ENCODE measurements around the gene PDIA2. TPM values are rescaled to one million over a fixed set of nuclear protein-coding genes. Genes with fewer than 3 reads are reported as not detected.

The PDIA2 gene
- total RNA-seq, 3 donors from 2014 or later: 0.23 to 2.8 (median 1.3) TPM

DNA sequence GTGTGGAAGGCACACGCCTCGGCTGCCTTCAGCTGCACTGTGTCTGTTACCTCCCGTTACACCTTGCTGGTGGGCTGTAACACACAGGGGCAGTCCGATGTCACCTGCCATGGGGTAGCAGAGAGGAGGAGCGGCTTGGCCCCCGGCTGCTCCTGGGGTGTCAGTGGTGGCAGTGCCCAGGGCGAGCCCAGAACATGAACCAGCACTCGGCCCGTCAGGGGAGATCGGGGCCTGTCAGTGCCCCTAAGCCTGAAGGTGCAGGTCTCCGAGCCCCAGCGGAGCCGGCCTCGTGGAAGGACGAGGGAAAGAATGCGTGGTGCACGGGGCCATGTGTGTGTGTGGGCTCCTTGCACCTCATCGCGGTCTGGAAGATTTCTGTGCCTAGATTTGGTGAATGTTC is 22.6 kb upstream of the PDIA2 start:
- DNase-seq (no peak), ATAC-seq (no peak)
- intact Hi-C loops (cut with DNase I, micrococcal nuclease): no loop called here
- H3K36me3 ChIP-seq (ENCODE audit: low read depth): no peaks in the 10 kb centered on the region
- H3K4me3 ChIP-seq: no peak overlapping the region
- H3K4me1 ChIP-seq (ENCODE audit: low read depth): no peaks in the 10 kb centered on the region
- TF ChIP-seq, protein P1, sequence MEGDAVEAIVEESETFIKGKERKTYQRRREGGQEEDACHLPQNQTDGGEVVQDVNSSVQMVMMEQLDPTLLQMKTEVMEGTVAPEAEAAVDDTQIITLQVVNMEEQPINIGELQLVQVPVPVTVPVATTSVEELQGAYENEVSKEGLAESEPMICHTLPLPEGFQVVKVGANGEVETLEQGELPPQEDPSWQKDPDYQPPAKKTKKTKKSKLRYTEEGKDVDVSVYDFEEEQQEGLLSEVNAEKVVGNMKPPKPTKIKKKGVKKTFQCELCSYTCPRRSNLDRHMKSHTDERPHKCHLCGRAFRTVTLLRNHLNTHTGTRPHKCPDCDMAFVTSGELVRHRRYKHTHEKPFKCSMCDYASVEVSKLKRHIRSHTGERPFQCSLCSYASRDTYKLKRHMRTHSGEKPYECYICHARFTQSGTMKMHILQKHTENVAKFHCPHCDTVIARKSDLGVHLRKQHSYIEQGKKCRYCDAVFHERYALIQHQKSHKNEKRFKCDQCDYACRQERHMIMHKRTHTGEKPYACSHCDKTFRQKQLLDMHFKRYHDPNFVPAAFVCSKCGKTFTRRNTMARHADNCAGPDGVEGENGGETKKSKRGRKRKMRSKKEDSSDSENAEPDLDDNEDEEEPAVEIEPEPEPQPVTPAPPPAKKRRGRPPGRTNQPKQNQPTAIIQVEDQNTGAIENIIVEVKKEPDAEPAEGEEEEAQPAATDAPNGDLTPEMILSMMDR (IDR thresholded peaks at IDR 0.05): no peak
- no peaks in the 10 kb centered on the region for H3K9me3 ChIP-seq

DNA sequence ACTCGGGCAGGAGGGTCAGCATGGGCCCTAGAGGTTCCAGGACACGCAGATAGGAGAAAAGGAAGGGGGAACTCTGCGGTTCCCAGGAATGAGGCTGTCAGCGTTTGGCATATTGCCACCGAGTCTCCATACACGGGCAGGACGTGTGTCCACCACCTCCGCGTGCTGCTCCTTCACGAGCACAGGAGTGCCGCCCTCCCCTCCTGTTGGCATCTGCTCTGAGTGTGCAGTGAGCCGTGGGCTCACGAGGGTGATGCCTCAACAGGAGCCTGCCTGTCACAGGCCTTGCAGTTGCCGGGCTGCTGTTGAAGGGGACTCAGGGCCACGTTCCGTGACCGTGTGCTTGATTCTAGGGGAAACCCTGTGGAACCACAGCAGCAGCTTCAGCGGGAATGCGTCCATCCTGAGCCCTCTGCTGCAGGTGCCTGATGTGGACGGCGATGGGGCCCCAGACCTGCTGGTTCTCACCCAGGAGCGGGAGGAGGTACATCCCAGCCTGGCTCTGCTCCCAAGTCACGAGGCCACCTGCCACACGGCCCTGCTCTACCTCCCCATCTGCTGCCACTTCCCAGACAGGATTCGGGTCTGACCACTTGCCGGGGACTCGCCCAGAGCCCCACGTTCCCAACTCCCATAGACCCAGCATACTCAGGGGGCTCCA is 21.8 kb upstream of the PDIA2 start:
- Histone ChIP-seq H3K4me3 (no peak overlapping the region), H3K4me1 (ENCODE audit: low read depth) (no peaks in the 10 kb centered on the region), H3K9me3 (no peaks in the 10 kb centered on the region), H3K36me3 (ENCODE audit: low read depth) (no peaks in the 10 kb centered on the region)
- ATAC-seq (no peak), DNase-seq (no peak)
- intact Hi-C loops (cut with DNase I, micrococcal nuclease): no loop called here
- TF ChIP-seq, protein P1 (IDR thresholded peaks at IDR 0.05): no peak

DNA sequence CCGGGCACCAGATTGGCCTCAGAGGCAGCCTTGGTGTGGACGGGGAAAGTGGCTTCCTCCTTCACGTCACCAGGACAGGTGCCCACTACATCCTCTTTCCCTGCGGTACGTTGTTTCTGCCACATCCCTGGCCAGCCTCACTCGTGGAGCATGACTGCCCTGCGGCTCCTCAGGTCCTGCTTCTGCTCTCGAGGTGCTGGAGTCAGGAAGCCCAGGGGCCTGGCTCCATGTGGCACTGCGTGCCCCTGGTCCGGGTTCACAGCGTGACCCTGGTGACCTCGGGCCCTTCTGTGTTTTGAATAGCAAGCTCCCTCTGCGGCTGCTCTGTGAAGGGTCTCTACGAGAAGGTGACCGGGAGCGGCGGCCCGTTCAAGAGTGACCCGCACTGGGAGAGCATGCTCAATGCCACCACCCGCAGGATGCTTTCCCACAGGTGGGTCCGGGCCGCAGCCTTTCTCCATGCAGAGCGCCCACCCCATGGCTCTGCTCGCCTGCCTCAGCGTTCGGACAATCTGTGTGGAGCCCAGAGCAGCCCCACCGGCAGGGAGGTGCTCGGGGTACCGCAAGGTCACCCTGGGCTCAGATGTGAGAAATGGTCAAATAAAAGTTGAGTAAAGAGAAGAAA is 20.7 kb upstream of the PDIA2 start:
- Histone ChIP-seq H3K4me1 (ENCODE audit: low read depth) (no peaks in the 10 kb centered on the region), H3K9me3 (no peaks in the 10 kb centered on the region), H3K4me3 (no peak overlapping the region), H3K36me3 (ENCODE audit: low read depth) (no peaks in the 10 kb centered on the region)
- ATAC-seq (no peak), DNase-seq (no peak)
- TF ChIP-seq, protein P1 (IDR thresholded peaks at IDR 0.05): no peak
- intact Hi-C loops (cut with DNase I, micrococcal nuclease): no loop called here

DNA sequence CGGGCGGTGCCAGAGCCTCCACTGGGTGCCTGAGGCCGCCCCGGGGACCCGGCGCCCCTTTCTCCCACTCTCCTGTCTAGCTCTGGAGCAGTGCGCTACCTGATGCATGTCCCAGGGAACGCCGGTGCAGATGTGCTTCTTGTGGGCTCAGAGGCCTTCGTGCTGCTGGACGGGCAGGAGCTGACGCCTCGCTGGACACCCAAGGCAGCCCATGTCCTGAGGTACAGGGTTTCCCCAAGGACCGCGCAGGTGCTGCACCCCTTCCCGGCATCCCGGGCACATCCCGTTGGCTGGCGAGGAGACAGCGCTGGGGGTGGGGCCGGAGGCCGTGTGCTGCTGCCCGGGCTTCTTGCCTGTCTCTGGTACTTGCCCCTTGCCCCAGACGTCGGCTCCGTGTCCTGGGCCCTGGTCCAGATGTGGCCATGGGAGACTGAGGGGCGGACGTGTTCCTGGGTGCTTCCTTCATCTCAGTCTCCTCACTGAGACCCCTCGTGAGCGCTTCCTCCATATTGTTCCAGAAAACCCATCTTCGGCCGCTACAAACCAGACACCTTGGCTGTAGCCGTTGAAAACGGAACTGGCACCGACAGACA is 19.7 kb upstream of the PDIA2 start:
- TF ChIP-seq, protein P1 (IDR thresholded peaks at IDR 0.05): no peak
- DNase-seq (no peak), ATAC-seq (no peak)
- intact Hi-C loops (cut with DNase I, micrococcal nuclease): no loop called here
- Histone ChIP-seq H3K4me1 (ENCODE audit: low read depth) (no peaks in the 10 kb centered on the region), H3K9me3 (no peaks in the 10 kb centered on the region), H3K36me3 (ENCODE audit: low read depth) (no peaks in the 10 kb centered on the region), H3K4me3 (no peak overlapping the region)

DNA sequence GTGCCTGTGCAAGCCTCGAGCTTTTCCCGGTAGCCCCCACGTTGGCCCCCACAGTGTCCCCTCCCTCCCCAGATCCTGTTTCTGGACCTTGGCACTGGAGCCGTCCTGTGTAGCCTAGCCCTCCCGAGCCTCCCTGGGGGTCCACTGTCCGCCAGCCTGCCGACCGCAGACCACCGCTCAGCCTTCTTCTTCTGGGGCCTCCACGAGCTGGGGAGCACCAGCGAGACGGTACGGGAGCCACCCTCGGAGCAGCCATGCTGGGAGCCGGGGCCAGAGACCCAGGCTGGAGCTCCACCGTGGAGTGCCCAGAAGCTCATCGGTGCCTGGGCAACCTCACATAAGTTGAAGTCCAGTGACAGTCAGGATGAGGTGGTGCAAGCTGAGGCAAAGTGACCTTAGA is 19.0 kb upstream of the PDIA2 start:
- TF ChIP-seq, protein P1 (IDR thresholded peaks at IDR 0.05): no peak
- no peaks in the 10 kb centered on the region for H3K9me3 ChIP-seq
- intact Hi-C loops (cut with DNase I, micrococcal nuclease): no loop called here
- H3K4me1 ChIP-seq (ENCODE audit: low read depth): no peaks in the 10 kb centered on the region
- ATAC-seq (no peak), DNase-seq (no peak)
- H3K36me3 ChIP-seq (ENCODE audit: low read depth): no peaks in the 10 kb centered on the region
- no peak overlapping the region for H3K4me3 ChIP-seq

Measured in mucosa of descending colon (tissue), 3 donors.